Stimulated activated CD8-positive, alpha-beta memory T cell treated with anti-CD3 and anti-CD28 coated beads, Interleukin-4, amount 100 ng/mL, for 1 hour (primary cell): Measurements from ENCODE around the gene KIAA1671.

Source experiments
- DNase-seq, 2 donors: peaks; one replicate each; pipeline ENCODE4 v3.0.0-alpha.2; 2020; ENCODE audit warnings: low read depth in 2 of 2, low spot score in 1 of 2

KIAA1671 gene

DNA sequence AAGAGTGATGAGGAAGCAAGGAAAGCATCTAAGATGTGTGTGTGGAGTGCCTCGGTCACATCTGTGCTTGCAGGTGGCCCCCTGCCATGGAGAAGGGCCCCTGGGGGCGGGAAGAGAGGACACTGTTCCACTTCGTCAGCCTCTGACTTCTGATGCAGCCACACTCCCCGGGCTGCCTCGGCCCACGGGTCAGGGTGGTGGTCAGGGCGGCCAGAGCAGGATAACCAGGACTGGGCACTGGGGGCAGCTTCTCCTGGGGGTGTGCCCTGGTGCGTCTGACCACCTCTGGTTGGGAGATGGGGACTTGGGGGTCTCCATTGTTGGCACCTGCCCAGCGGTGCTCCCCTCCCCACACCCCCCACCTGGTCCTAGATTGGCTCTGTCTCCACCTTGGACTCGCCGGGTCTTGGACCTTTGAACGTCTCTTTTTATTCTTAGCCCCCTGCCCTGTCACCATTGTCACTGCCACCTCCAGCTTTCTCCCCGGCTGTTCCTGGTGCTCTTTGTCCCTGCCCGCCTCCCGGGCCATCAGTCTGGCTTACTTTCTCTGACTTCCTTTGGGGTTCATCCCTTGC lies 114.4 kb downstream of the KIAA1671 start:
- no peak for DNase-seq

DNA sequence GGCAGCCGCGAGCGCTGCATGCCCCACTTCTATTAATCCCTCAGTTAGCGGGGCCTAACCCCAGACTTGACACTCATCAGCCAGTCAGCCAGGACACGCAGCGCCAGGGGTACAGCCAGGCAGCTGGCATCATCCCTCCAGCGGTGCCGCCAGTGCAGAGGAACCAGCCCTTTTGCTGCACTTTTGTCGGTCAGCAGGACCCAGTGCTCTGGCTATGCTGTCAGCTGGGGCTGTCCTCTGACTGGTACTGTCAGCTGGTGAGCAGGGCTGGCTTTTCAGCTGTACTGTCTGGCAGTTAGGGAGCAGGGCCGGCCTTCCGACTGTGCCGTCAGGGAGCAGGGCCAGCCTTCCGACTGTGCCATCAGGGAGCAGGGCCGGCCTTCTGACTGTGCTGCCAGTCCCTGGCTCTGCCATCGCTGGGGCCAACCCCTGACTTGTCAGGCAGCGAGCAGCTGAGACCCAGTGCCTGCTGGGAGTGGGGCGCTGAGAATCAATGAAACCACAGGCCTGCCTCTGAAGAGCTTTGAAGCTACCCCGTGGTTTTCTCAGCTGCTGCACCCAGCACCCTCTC lies 115.4 kb downstream of the KIAA1671 start:
- DNase-seq: peak; percentile 58 to 60

DNA sequence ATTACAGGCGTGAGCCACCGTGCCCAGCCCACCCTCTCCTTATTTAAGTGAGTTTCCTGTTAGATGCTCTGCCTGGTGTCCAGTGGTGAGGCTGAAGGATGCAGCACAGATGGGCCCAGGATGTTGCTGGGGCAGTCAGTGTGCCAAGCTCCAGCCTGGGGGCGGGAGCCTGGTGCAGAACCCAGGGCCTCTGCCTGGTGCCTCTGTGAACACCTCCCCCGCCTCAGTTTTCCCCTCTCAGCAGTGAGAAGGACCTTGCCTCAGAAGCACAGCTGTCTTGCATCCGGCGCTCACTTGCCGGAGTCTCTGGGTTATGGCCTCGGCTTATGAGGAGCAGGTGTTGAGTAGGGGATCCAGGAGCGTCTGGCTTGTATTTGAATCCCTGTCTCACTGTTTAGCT lies 116.2 kb downstream of the KIAA1671 start:
- DNase-seq: no peak

DNA sequence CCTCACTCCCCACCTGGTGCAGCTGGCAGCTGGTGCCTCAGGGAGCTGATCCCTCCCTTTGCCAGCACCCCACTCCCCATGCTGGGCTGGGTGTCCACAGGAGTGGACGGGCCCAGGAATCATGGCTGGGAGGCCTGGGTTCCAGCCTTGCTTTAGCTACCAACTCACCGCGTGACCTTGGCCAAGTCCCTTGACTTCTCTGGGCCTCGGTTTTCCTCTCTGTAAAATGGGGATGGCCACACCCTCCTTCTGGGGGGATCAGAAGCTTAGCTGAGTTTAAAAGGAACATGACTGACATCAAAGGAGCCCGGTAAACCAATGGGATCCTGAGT lies 116.9 kb downstream of the KIAA1671 start:
- DNase-seq: no peak

DNA sequence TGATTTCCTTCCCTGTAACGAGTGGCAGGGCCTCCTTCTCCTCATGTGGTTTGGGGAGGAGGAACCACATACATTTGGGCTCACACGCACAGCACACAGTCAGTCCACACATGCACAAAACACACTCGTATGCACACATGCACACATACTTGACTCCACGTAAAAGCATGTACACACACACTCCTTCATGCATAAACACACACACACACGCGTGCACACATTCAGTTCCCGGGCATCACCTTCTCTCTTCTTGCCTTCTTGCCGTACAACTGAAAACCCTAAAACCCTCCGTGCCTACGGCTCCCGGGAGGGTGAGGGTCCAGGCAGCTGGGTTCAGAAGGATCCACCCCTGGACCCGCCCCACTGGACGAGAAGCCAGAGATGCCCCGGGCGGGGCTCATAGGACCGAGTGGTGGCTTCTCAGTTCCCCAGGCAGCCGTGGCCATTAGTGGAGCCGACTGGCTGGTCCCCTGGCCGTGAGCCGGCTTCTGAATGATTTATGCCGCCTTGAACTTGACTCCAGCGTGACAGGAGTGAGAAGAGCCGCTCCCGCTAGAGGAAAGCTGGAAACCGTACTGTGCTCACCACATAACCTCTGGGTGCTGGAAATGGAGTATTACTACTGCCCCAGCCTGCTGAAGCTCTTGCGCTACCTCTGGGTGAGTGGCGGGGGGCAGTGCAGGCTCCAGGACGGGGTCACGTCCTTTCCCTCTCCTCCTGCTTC lies 117.4 kb downstream of the KIAA1671 start:
- no peak for DNase-seq

DNA sequence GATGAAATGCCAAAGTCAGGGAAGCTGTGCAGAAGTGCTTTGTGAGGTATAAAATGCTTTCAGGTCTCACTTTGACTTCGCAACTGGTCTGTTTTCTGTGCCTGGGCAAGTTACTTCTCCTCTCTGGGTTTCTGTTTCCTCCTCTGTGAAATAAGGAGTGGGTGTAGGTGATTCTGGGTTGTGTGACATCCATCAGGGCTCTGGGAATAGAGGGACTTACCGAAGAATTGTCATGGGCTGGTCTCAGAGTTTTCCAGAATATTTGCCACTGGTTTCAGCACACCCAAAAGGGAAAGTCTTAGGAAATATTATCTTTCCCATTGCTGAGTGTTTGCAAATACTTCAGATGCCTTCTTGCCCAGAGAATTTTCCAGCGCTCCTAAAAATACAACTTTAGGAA lies 118.4 kb downstream of the KIAA1671 start:
- no peak for DNase-seq

DNA sequence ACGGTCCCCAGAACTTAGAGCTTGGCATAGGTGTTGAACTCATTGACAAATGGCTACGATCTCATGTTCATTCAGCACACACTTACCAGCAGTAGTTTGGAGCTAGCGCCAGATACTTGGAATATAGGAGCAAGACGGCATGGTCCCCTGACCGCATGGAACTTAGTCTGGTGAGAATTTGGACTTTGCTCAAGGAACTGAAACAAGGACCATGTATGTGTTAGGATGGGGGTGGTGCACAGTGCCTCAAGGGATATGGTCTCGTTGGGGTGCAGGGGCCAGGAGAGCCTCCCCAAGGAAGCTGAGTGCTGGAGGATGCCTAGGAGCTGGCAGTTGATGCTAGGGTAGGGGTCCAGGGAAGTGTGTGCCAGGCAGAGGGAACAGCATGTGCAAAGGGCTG lies 119.2 kb downstream of the KIAA1671 start:
- DNase-seq: no peak

DNA sequence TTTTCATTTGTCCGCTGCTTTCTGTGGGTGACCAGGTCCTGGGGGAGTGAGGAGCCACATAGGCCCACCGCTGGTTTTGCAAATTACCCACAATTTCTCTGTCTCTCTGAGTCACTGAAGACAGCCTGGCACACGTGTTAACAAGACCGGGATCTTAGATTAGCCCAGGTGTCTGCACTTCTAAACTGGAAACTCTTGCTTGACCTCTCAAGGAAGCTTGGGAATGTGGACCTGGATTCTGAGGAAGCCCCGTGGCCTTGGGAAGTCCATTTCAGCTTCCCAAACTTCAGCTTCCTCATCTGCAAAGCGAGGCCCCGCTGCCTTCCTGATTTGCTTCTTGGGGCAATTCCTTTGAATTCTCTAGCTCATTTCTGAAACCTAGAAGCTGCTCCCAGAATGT lies 119.9 kb downstream of the KIAA1671 start:
- no peak for DNase-seq

DNA sequence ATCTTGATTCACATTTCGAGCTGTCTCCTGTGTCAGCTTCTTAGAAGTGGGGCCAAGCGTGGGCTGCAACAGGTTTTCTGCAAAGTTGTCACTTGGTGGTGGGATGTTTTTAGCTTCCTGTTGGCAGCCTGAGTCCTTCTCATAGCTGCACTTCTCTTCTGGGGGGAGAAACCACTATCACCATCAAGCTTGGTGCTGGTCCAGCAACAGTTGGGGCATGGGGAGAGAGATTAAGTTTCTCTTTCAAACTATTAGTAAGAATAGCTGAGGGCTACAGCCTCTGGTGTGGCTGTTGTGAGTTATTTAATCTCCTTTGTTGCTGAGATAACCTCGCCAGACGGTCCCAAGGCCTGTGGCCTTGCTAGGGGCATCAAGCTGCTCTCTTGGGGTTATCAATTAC lies 123.8 kb downstream of the KIAA1671 start:
- no peak for DNase-seq

DNA sequence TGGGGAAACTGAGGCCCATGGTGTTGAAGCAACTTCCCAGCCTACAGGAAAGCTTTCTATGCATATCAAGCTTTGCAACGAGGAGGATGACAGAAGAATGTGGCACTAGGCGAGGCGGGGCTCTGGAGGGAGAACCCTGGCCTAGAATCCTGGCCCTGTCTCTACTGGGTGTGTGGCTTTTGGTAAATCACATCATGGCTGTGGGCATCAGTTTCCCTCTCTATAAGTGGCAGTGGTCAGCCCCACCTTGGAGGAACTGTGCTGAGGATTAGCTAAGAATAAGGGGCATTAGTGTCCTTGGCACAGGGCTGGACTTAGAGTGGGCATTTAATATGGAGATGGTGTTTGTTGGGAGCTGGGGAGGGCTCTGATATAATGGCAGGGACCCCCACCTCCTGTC lies 124.5 kb downstream of the KIAA1671 start:
- DNase-seq: no peak

DNA sequence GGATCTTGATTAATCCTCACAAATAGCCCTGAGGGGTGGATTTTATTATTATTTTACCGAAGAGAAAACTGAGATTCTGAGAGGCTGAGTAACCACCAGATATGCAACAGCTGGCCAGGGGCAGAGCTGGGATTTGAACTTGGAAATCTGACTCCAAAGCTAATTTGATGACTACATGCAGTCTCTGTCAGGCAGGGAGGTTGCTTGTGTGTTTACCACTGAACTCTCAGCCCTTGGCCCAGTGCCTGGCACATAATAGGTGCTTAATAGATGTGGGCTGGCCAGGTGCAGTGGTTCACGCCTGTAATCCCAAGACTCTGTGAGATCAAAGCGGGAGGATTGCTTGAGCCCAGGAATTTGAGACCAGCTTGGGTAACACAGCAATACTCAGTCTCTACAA lies 125.4 kb downstream of the KIAA1671 start:
- no peak for DNase-seq

DNA sequence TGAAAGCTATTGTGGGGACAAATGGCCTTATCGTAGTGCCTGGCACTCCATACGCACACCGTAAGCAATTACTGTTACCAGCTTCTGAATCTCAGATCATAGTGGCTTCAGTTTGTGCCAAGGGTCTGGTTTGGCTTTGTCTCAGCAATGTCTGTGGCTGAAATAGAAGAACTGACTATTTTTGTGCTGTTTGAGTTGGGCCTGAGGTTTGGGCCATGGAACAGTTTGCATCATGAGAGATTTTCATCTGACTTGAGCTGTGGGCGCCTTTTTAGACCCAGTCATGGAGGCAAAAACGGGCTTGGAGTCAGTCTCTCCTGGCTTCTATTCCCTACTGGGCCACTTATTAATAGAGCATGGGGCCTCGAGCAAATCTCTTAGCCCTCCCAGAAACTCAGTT lies 126.1 kb downstream of the KIAA1671 start:
- DNase-seq: no peak

DNA sequence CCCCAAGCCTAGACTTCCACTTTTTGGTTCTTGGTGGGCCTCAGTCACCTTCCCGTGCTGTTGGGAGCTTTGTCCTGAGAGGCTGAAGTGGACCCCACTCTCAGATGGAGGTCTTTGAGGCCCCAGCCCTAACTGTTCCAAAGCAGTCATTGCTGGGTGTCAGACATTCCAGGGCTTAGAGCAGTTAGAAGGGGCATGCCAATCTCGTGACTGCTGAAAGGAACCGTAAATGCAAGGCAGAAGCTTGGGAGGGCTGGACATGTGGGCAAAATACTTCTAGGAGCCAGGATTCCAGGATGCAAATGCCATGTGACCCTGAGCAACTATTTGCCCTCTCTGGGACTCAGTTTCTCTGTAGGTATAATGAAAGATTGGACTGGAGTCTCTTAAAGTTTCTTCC lies 128.3 kb downstream of the KIAA1671 start:
- DNase-seq: no peak

DNA sequence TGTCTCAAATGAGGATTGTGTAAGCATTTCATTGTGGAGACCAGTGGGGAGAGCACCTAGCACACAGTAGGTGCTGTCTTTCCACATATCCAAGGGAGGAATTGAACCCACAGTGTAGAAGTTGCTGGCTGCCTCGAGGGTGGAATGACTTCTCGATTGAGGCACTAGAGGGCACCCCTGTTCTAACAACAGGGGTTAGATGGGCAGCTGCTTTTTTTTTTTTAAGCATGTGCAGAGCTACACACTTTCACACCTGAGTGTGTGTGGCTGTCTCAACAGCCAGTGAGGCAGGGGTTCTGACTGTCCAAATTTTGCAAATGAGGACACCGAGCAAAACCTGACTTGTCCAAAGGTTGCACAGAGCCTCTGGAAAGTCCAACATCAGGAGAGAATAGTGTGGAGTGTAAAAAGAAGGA lies 128.9 kb downstream of the KIAA1671 start:
- DNase-seq: no peak

DNA sequence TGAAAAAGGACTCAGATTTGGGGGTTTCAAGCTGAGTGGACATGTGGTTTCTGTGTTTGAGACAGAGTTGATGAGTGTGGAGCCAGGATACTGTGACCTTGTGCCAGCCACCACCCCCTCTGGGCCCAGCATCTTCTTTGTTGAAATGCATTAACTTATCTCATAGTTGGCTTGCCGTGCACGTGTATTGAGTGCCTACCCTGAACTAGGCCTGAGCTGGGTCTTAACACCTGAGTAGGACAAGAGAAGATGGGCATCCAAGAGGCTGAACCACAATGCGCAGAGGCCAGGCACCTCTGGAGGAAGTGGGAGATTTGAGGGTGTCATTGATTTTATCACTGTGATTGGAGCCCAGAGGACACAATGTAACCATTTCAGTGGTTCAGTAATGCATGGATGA lies 129.6 kb downstream of the KIAA1671 start:
- no peak for DNase-seq

DNA sequence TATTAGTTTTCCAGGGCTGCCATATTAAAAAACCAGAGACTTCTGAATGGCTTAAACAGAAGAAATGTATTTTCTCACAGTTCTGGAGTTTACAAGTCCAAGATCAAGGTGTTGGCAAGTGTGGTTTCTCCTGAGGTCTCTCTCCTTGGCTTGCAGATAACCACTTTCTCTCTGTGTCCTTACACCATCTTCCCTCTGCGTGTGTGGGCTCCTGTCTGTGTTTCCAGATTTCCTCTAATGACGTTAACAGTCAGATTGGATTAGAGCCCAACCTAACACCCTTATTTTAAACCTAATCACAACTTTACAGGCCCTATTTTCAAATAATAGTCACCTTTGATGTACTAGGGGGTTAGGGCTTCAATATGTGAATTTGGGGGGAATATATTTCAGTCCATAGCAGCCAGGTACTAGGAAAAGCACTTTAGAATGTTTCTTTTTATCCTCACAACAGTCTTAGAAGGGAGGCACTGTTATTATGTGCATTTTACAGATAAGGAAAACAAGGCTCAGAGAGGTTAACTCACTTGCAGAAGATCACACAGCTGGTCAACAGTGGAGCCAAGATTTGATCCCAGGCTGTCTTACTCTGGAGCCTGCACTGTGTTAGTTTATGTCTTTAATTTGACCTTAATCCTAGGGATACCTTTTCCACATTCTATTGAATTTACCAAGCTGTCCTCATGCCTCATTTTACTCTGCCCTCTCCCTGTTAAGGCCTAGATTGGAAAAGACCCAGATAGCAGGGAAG lies 130.7 kb downstream of the KIAA1671 start:
- no peak for DNase-seq

DNA sequence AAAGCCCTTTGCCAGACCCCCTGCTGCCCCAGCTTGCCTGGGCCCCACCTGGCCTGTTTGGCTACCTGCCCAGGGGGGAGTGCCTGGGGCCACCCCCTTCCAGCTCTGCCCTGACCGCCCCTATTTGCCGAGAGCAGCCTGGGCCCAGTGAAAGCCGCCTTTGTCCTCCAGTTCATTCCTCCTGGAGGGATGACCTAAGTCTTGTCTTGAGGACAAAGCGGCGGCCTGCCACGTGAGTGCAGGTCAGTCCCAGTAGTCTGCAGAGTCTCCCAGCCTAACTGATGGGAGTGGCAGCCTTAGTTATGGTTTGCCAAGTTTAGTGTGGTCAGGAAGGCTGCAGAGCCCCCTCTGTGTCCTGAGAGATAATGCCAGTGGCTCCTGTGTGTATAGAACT lies 131.3 kb downstream of the KIAA1671 start:
- no peak for DNase-seq

DNA sequence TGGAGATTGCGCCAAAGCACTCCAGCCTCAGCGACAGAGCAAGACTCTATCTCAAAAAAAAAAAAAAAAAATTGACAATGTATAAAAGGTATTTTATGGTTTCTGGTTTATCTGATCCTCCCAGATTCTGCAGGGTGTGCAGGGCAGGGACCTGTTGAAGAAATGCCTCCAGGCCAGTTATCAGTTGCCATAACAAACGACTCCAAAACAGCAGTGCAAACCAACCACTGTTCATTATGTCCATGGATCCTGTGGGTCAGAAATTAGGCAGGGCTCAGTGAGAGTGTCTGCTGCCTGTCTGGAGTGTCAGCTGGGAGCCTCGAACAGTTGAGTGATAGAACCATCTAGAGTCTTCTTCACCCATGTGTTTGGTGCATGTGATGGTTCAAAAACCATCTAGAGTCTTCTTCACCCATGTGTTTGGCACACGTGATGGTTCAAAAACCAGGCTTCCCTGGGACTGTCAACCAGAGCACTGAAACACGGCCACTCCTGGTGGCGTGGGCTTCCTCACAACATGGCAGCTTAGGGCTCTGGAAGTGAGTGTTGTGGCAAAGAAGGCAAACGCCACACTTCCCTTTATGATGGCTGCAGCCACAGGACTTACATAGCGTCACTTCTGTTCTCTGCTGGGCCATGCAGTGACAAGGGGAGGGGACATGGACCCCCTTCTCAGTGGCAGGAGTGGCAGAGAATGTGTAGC lies 132.0 kb downstream of the KIAA1671 start:
- DNase-seq: no peak

DNA sequence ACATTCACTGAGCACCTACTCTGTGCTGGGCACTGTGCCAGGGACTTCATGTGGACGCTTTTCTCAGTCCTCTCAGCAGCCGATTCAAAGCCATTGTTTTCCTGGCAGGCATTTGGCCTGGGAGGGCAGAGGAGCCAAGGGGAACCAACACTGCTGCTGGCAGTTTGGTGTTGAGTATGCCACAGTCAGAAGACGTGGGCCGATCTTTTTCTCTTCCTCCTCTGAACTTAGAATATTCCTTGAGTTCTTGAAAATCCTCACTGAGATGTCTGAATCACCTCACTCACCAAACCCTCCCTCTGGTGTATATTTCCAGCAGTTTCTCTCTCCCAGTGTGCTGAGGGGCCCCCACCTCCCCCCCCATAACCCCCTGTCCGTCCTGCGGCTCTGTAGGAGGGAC lies 132.6 kb downstream of the KIAA1671 start:
- no peak for DNase-seq

DNA sequence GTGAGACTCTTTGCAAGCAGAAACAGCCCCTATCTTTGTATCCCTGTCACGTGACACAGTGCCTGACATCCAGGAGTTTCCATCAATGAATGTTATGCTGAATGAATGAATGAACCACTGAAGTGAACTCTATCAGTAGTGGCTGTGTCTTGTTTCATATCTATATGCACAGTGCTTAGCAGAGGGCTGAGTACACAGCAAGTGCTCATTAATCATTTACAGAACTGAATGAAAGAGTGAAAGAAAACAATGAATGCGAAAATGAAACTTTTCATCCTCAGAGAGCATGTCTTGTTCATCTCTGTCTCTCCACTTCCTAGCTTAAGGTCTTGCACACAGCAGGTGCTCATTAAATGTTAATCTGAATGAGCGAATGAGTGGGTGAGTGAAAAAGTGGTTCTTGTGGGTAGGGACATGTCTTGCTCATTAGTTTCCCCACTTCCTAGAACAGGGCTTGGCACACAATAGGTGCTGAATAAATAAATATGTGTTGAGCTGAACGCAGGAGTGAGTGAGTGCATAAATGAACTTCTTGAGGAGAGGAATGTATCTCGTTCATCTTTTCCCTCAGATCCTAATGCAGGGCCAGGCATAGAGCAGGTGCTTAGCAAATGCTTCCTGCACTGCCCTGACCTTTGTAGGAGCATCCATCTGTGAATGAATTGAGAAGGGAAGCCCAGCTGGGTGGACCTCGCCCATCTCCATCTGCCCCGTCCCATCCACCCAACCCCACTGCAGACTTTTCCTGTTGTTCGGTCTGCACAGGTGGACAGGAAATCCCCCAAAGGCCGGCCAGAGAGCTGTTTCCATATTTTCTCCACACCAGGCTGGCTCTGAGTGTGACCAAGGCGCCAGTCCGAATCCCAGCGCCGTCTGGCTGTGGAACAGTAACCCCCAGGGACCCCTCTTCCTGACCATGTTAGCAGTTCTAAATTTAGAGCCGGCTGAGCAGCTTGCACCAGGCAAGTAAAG lies 133.7 kb downstream of the KIAA1671 start:
- no peak for DNase-seq

DNA sequence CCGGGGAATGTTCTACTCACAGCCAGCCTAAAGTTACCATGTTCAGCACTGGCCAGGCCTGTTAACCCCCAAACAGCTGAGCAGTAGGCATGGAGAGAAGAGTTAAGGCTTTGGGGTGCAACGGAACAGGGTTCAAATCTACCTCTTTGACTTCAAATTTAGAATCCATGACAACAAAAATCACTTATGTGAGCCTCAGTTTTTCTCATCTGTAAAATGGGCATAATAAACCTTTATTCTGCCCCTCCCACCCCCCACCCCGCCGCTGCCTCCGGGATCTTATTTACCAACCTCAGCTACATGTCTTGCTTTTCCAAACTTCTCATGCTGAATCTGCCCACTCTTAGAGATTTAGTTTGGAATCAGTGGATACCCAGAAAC lies 134.4 kb downstream of the KIAA1671 start:
- DNase-seq: no peak
